SIG-M5 treated with dmso at 0.1 percent for 504 hours (cell line): Measurements from ENCODE around the gene CUX1.
"Not testable (repeated sequence)": the region's sequence is repeated elsewhere in the genome, so short reads cannot be mapped to it uniquely, and the experiment has no call there.

Experiments
- DNase-seq: peaks from one replicate; lab custom pipeline; 2025; ENCODE audit not compliant: unreplicated experiment; lab: John Stamatoyannopoulos, UW

The CUX1 gene

DNA sequence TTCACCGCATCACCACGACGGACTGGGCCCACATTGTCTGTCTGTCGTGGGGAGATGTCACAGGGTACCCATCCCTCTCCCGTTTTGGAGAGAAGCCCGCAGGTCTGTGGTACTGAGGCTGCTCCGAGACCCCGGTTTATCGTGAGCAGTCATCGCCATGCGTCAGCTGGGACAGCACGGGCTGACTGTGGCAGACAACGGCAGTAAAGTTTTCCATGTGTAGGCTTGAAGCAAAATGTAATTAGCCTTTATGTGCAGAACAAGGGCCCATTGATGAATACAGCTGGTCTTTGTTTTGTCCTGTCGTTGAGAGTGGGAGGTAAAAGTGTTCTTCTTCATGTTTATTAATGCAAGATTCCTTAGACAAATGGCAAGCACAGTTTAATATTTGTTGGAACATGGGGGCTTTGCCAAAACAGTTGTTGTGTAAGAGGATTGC lies 301.8 kb downstream of the CUX1 start:
- DNase-seq, result no peak

DNA sequence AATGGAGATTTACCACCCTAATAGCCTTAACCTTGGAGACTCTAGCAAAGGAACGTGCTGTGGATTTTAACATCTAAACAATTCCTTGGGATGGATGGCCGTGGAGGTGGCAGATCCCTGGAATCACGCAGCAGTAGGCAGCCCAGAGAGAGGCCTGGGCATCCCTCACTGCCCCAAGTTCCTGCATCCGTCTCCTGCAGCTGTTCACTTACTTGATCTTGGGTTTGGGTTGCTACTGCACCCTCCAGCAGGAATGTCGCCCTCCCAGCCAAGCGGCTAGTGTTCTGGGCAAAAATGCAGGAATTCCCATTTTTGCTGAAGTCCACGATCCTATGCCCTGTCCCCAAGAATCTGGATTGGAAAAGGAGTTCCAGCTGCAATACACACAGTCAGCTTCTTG lies 302.5 kb downstream of the CUX1 start:
- no peak for DNase-seq

DNA sequence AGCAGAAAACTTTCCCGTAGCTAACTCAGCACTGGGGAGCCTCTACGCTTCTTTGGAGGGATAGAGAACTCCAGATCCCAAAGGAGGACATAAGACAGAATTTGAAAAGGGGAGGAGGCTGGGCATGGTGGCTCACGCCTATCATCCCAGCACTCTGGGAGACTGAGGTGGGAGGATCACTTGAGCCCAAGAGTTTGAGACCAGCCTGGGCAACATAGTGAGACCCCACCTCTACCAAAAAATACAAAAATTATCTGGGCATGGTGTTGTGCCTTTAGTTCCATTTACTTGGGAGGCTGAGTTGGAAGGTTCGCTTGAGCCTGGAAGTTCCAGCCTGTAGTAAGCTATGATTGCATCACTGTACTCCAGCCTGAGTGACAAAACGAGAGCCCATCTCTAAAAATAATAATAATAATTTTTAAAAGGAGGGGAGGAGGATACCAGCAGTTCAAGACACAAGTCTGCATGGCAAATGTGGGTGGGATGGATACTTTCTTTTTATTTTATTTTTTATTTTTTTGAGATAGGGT lies 303.3 kb downstream of the CUX1 start:
- DNase-seq, result no peak

DNA sequence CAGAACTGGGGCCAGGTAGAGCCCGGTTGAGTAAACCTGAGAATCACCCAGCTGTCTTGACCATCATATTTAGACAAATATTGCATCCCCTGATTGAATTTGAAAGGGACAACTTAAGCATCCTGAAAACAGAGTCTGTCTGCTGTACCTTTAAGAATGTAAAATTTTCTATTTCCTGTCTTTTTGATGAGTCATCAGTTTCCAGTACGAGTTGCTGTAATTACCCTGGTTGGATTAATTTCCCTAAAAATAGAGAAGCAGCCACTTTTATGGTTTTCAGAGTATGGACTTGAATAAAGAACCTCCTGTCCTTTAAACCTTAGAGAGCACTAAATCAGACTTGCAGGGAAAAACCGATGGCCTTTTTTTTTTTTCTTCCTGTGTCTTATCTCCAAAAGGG lies 304.6 kb downstream of the CUX1 start:
- peak; percentile 51 for DNase-seq

DNA sequence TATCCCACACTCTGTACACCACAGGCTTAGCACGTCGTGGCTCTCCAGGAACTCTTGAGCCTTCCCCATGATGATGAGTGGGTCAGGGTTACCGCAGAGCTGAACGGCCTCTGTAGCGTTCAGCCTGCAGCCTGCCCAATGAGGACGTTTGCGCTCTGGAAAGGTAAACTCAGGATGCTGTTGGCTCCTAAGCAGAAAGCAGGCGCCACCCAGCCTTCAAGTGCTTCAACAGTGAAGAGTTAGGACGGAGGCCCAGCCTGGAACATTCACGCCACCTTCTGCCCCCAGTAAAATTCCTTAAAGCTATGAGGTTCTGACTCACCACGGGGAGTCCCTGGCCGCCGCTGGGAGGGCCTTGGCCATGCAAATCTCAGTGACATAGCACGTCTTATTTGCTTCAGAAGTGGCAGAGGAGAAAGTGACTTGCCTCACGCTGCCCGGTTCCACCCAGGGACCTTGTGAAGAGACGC lies 307.7 kb downstream of the CUX1 start:
- DNase-seq, result peak; percentile 58

DNA sequence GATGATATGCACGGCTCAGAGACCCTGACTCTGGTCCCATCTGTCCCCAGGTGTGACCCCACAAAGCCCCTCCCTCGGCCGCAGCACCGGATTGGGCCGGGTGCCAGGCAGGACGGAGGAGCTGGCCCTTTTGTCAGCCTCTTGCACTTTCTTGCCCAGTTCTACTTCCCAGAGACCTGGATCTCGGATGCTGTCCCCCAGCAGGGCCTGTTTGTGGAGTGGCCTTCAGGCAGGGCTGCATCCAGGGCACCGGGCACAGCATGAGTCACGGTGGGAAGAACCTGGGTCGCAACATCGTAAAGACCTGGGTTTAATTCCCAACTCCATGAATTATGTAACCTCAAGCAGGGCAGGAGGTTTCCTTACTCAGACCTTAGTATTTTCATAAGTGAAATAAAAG lies 310.9 kb downstream of the CUX1 start:
- DNase-seq, result no peak

DNA sequence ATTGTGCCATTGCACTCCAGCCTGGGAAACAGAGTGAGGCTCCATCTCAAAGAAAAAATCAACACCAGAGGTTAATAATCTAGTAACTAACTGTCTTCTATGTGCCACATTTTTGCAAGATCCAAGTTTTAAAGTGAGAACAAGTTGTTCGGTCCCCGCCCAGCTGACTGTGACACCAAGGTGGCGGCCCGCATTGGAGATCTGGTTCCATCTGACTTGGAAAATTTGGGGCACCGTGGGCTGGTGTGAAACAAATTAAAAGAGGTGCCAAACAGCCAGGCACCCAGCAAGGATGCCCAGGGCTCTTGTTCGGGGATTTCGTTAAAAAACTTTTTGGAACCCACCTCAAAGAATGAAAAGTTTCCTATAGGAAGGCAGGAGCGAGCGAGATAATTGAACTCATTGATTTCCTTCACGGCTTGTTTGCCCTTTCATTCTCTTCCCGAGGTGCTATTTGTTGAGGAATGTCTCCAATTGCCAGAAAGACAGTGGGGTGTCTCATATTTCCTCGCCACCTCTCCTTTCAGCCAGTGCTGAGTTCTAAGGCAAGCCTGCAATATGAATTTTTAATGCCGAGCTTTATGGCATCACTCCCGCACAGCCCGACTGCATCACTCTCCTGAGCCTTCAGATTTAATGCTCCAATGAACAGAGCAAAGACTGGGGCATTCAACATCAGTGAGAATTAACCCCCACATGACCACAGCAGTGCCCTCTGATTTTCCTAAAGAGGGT lies 312.4 kb downstream of the CUX1 start:
- DNase-seq, result no peak

DNA sequence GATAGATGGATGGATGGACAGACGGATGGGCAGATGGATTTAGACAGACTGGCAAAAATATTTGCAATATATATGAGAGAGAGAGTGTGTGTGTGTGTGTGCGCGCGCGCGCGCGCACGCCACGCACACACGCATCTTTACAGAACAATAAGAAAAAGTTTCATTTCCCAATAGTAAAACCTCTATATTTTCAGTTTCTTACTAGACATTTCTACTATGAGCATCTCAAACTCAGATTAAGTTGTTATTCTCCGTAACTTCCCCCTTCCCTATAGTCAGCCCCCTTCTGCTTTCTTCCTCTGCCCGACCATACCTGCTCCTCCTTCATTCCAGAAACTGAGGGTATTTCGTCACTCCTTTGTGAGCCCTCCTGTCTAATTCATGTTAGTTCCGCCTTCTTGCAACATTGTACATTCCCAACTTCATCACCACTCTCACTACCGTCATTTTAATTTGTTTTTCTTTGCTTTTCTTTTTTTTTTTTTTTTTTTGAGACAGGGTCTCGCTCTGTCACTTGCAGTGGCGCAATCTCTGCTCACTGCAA lies 314.9 kb downstream of the CUX1 start:
- peak; percentile 89 for DNase-seq

DNA sequence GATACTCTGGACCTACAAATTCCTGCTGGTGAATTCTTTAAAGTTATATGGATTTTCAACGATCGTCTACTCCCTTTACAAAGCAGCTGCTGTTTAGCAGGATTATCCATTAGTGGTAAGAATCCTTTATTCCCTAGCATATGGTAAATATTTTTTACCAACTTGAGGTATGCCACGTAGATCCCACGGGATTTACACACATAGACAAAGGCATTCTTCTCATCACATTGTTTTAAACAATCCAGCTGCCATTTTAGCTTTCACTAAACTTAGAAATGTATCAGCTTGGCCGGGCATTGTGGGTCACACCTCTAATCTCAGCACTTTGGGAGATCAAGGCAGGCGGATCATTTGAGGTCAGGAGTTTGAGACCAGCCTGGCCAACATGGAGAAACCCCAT lies 321.2 kb downstream of the CUX1 start:
- DNase-seq, result no peak

DNA sequence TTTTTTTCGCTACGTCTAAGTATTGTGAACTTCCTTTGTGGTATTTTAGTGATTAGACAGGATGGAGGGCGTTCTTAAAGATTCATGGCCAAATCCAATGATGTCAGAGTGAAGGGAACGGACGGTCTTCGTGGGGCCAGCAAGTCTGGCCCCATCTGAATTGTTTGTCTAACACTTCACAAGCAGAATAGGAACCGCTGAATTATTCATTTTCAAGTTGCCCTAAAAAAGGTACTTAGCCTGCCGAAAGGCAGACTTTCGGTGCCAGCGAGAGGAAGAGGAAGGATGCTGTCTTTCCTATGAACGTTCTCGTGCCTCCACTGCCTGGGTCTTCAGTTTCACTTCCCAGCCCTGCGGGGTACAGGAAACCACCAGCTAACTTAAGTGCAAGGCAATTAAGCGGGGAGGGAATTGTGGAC lies 323.5 kb downstream of the CUX1 start:
- DNase-seq, result peak; percentile 91

DNA sequence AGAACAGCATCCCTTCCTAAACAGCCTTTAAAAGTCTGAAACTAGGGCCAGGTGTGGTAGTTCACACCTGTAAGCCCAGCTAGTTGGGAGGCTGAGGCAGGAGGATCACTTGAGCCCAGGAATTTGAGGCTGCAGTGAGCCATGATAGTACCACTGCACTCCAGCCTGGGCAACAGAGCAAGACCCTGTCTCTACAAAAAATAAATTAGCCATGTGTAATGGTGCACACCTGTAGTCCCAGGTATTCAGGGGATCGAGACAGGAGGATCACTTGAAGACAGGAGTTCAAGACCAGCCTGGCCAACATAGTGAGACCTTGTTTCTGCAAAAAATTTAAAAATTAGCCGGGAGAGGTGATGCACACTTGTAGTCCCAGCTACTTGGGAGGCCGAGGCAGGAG lies 325.0 kb downstream of the CUX1 start:
- DNase-seq, result not testable (repeated sequence)

DNA sequence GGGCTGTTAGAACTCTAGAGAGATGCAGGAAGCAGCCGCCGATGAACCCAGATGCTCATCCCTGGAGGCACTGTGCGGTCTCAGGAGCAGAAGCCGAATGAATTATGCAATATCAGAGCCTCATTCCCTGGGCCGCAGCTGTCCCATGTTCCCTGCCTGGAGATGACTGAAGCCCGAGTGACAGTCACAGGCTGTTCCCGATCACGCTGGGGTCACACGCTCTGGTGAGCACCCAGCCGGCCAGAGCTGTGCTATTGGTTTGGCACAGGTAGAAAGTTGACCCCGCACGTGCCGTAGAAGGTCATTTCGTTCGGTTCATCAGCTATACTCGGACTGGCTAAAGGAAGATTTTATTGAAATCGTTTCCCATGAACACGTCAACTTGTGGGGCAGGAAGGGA lies 328.7 kb downstream of the CUX1 start:
- no peak for DNase-seq

DNA sequence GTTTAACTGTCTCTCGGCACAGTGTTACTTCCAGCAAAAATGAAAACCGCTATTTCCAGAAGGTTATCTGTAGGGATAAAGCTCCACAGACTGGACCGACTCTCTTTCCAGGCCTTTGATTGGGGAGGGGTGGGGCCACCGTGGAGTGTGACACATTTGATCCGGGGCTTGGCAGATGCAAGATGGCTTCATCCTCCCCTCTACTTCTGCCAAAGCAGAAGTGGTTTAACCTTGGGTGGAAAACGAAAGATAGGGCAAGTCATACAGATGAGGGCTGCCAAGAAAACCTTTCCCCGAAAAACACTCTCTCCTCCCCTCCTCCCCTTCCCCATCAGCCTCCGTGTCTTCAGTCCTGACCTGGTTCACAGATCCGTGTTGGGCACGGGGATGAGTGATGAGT lies 329.6 kb downstream of the CUX1 start:
- peak; percentile 66 for DNase-seq

DNA sequence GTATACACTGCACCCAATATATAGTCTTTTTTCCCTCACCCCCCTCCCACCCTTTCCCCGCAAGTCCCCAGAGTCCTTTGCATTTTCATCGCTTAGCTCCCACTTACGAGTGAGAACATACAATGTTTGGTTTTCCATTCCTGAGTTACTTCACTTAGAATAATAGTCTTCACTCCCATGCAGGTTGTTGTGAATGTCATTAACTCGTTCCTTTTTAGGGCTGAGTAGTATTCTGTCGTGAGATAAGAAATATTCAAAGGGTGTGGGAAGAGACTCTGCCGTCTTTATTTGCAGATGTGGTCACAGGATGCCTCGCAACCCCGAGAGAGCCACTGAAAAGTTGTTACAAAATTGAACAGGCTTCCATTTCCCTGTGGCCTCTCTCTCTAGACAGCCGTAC lies 331.4 kb downstream of the CUX1 start:
- DNase-seq, result no peak

DNA sequence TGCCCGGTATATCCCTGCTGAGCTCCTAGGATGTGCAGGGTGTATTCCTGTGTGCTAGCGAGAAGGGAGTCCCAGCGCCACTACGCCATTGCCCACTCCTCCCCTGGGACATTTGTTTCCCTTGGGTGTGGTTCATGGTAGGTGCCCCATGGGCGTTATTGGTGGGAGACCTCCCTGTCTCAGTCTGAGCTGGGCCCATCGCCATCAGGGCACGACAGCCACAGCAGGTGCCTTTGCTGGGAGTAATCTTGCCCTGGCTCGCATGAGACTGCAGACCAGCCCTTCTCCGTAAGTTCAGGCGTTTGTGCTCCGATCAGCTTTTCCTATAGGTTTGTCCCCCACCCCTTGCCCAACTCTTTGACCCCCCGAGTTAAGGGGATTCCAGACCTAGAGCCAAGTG lies 332.0 kb downstream of the CUX1 start:
- DNase-seq, result no peak

DNA sequence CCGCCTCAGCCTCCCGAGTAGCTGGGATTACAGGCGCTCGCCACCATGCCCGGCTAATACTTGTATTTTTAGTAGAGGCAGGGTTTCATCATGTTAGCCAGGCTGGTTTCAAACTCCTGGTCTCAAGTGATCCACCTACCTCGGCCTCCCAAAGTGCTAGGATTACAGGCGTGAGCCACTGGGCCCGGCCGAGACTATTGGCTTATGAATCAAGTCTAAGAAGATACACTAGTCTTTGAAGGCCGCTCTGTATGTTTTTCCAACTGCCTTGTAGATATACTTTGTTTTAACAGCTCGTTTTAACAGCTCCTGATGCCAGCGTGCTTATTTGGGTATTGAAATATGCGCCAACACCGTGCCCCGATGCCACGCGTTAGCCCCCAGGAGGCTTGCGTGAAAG lies 332.8 kb downstream of the CUX1 start:
- DNase-seq, result no peak

DNA sequence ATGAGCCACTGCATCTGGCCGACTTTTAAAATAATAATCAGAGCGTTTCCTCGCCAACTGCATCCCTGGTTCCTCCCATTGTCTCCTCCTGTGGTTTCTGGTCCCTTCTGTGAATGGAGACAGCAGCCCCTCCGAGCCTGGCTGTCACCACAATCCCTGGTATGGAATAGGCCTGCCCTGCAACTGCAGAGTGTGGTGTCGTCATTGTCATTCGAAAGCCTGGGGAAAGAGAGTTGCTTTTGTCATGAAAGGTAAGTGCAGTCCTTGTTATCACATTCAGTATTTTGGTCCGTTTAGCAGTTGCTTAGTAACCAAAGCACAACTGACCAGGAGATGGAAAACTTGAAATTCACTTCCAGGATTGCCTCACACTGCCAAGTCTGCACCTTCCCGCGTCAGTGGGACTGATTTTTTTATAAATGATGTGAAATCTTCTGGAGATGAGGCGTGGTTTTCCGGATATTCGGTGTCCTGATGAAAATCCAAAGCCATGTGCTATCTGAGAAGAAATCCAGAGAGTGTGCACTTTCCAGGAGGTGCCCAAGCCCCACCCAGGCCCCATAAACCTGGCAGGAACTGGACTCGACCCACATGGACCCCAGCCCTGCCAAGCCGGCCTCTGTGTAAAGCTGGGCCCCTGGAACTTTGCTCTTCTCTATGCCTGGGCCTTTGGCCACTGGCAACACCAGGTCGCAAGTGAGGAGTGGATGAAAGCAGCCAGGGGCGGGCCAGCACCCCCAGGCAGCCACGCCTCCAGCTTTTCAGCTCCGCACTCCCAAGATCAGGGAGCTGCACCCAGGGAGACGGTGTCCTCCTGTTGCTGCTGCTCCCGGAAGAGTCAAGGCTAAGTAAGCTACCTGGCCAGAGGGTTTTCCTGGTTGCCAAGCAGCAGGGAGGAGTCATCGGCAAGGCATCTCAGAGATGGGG lies 335.5 kb downstream of the CUX1 start:
- peak; percentile 51 for DNase-seq

DNA sequence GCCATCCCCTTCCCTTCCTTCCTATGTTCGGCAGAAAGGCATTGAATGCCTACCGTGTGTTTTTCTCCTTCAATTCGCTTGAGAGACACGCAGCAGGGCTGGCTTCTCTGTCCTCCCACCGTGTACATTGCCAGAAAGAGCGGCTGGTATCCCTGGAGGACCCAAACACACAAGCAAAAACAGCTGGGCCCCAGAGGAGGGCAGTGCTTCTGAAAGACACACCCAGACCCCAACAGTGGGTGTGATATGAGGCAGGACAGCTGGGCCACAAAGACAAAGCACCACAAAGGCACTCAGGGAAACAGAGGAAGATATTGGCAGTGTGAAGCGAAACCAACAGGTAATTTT lies 336.1 kb downstream of the CUX1 start:
- DNase-seq, result no peak

DNA sequence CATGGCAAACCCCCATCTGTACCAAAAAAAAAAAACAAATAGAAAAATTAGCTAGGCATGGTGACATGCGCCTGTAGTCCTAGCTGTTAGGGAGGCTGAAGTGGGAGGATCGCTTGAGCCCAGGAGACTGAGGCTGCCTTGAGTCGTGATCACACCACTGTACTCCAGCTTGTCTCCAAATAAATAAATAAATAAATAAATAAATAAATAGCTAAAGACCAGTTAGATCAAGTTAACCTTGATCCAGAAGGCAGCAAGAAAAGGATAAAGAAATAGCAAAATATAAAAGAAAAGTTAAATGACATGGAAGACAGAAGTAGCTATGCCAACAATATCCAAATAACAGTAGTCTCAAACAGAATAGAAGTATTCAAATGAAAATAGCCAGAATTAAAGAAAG lies 337.0 kb downstream of the CUX1 start:
- no peak for DNase-seq

DNA sequence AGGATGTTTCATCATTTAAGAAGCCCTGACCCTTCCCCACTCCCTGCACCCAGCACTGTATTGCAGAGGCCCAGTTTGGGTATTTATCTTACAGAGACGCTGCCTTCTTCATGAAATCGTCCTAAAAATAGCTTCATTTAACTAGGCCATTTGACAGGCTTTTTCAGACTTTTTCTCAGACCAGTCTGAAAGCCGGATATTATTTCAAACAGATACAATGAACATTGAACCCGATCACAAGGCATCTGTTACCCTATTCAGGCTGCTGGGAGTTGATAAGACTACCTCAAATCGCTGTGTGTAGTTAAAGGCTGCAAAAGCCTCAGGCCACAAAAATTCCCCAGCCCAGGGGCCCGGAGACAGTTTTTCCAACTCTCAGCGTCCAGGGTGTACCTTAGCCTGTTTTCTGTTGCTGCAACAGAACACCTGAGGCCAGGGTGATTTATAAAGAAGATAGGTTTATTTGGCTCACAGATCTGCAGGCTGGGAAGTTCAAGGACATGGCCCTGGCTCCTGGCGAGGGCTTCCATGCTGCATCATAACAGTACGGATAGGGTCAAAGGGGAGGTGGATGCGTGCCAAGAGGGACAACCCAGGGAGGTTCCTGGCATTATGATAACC lies 338.5 kb downstream of the CUX1 start:
- no peak for DNase-seq

DNA sequence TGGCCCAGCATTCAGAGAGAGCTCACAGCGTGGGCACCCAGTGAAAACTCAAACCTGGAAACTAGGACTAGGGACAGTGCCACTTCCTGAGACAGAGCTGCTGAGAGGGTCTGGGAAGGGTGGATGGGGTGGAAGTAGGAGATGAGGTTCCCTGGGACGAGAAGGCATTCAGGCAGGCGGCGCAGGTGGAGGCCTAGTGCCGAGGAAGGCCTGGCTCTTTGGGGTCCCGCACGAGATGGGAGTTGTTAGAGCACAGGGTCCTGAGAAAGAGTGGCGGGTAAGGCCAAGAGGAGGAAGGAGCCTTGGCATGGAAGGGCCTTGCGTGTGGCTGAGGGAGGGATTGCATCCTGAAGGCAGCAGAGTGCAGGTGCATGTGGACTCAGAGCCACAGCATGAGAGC lies 339.4 kb downstream of the CUX1 start:
- no peak for DNase-seq
